HepG2 (cell line): ENCODE data around the gene BYSL. TPM values are rescaled to one million over a fixed set of nuclear protein-coding genes. Genes with fewer than 3 reads are reported as not detected.

Source experiments
- ATF2 ChIP-seq: sonication (generic); formaldehyde crosslinking; IDR thresholded peaks from 2 replicates; pipeline ENCODE4 v1.4.0; 2020; ENCODE audit warnings: missing genetic modification reagents
- CEBPB ChIP-seq: IDR thresholded peaks from 2 replicates; pipeline ENCODE4 v1.6.1; 2011; ENCODE audit warnings: low read depth, low read length, improper control_type of control experiment, borderline replicate concordance
- CSRNP2 ChIP-seq: sonication (generic); formaldehyde crosslinking; conservative IDR thresholded peaks from 2 replicates; pipeline ENCODE4 v1.8.0; 2022; ENCODE audit warnings: low read depth, missing genetic modification reagents
- ELF1 ChIP-seq: sonication (generic); formaldehyde crosslinking; IDR thresholded peaks from 2 replicates; pipeline ENCODE4 v1.4.0; 2020; ENCODE audit warnings: missing genetic modification reagents
- GPBP1L1 ChIP-seq: sonication (generic); formaldehyde crosslinking; IDR thresholded peaks from 2 replicates; pipeline ENCODE4 v1.5.0; 2020; ENCODE audit warnings: mild to moderate bottlenecking, missing genetic modification reagents
- HIC2 ChIP-seq: sonication (generic); formaldehyde crosslinking; IDR thresholded peaks from 2 replicates; pipeline ENCODE4 v1.9.0; 2022; ENCODE audit warnings: low read depth, missing genetic modification reagents
- KMT2A ChIP-seq: sonication (generic); formaldehyde crosslinking; IDR thresholded peaks from 2 replicates; pipeline ENCODE4 v1.4.0; 2020; ENCODE audit warnings: missing genetic modification reagents
- KMT2B ChIP-seq: IDR thresholded peaks from 2 replicates; pipeline ENCODE4 v1.6.1; 2016; ENCODE audit warnings: missing genetic modification reagents, missing compliant biosample characterization
- MAZ ChIP-seq, 2 experiments: sonication (generic) in 1 of 2; formaldehyde crosslinking in 1 of 2; IDR thresholded peaks; 2 replicates each; pipeline versions ENCODE4 v1.5.0 to v1.6.1; 2012 to 2020; ENCODE audit warnings: low read depth in 2 of 2, mild to moderate bottlenecking in 2 of 2, borderline replicate concordance in 1 of 2, improper control_type of control experiment in 1 of 2, low read length in 1 of 2, missing genetic modification reagents in 1 of 2, moderate library complexity in 1 of 2
- PAX8 ChIP-seq: sonication (generic); formaldehyde crosslinking; IDR thresholded peaks from 2 replicates; pipeline ENCODE4 v1.8.0; 2022; ENCODE audit warnings: mild to moderate bottlenecking, missing genetic modification reagents, borderline replicate concordance
- ZBTB43 ChIP-seq: sonication (generic); formaldehyde crosslinking; conservative IDR thresholded peaks from 2 replicates; pipeline ENCODE4 v1.4.0; 2020; ENCODE audit warnings: missing genetic modification reagents
- polyA plus RNA-seq, 8 experiments: library from polyadenylated mRNA; depleted of rRNA in 3 of 8; stranded (reverse) in 7 of 8; unstranded in 1 of 8; fragments of >200 nt; fragmentation: Illumina TruSeq in 4 of 8; extraction: Trizol in 4 of 8; gene quantifications; 2 replicates each; pipeline versions ENCODE4 v1.2.1 to v1.2.3, GENCODE V29; 2011 to 2016; ENCODE audit warnings: low read depth in 4 of 8, missing spikeins in 1 of 8, mixed read lengths in 1 of 8; ENCODE audit not compliant: insufficient read depth in 1 of 8
- total RNA-seq, 5 experiments: library from RNA; depleted of rRNA; stranded (reverse); fragments of >200 nt; fragmentation: Illumina TruSeq; extraction: Trizol; gene quantifications; 2 replicates each; pipeline ENCODE4 v1.2.3, GENCODE V29; 2016; ENCODE audit warnings: low read depth in 1 of 5

The BYSL gene
- total and polyA plus RNA-seq, 2 of the 13 experiments (the other 11 are each of a cell fraction or from before 2014, with no cell fraction given), result 27.9 to 28.6 TPM

- no peak for TF ChIP-seq PAX8 (CRISPR knock-in tag)
- no peak for TF ChIP-seq ZBTB43 (CRISPR knock-in tag)
- no peak for TF ChIP-seq MAZ (IDR thresholded peaks at IDR 0.05; ENCODE audit: borderline replicate concordance, low read depth, low read length)
- TF ChIP-seq MAZ (CRISPR knock-in tag; IDR thresholded peaks at IDR 0.05; ENCODE audit: low read depth), result no peak
- no peak for TF ChIP-seq HIC2 (CRISPR knock-in tag)
- TF ChIP-seq ELF1, result no peak
- TF ChIP-seq CSRNP2 (CRISPR knock-in tag), result no peak
- no peak for TF ChIP-seq GPBP1L1 (CRISPR knock-in tag)
- no peak for TF ChIP-seq ATF2 (CRISPR knock-in tag)
- no peak for TF ChIP-seq KMT2A (CRISPR knock-in tag)
- no peak for TF ChIP-seq KMT2B (CRISPR knock-in tag)
- no peak for TF ChIP-seq CEBPB
These were observed 38.7 kb downstream of the BYSL start (continued) for GRCh38 chr6:41960028-41960427.
